PFSK-1 (cell line): ENCODE data around the gene CDKN3.

Experiments
- FOXP2 ChIP-seq: optimal IDR thresholded peaks from 2 replicates; pipeline ENCODE3; 2011; ENCODE audit warnings: borderline replicate concordance, control low read depth, inconsistent platforms; ENCODE audit not compliant: insufficient read depth; ENCODE audit errors: extremely low read length, extremely low read depth
- POLR2AphosphoS5 ChIP-seq: IDR thresholded peaks from 2 replicates; pipeline ENCODE4 v1.6.1; 2012; ENCODE audit warnings: low read depth, mild to moderate bottlenecking, control low read depth, low read length, moderate library complexity
- SIN3A ChIP-seq: IDR thresholded peaks from 2 replicates; pipeline ENCODE4 v1.6.1; 2012; ENCODE audit warnings: mild to moderate bottlenecking, low read length, moderate library complexity, borderline replicate concordance; ENCODE audit not compliant: insufficient read depth
- TAF1 ChIP-seq: IDR thresholded peaks from 2 replicates; pipeline ENCODE4 v1.6.1; 2012; ENCODE audit warnings: low read length, control low read depth, borderline replicate concordance; ENCODE audit not compliant: insufficient read depth
- TF ChIP-seq, protein P1 (sequence below), 2 experiments: IDR thresholded peaks; 2 replicates each; pipeline versions ENCODE4 v1.6.1 to v1.8.0; 2011 to 2012; ENCODE audit warnings: low read depth in 2 of 2, low read length in 2 of 2, control low read depth in 1 of 2, inconsistent platforms in 1 of 2, mild to moderate bottlenecking in 1 of 2, moderate library complexity in 1 of 2; ENCODE audit not compliant: insufficient read depth in 1 of 2

The CDKN3 gene

DNA sequence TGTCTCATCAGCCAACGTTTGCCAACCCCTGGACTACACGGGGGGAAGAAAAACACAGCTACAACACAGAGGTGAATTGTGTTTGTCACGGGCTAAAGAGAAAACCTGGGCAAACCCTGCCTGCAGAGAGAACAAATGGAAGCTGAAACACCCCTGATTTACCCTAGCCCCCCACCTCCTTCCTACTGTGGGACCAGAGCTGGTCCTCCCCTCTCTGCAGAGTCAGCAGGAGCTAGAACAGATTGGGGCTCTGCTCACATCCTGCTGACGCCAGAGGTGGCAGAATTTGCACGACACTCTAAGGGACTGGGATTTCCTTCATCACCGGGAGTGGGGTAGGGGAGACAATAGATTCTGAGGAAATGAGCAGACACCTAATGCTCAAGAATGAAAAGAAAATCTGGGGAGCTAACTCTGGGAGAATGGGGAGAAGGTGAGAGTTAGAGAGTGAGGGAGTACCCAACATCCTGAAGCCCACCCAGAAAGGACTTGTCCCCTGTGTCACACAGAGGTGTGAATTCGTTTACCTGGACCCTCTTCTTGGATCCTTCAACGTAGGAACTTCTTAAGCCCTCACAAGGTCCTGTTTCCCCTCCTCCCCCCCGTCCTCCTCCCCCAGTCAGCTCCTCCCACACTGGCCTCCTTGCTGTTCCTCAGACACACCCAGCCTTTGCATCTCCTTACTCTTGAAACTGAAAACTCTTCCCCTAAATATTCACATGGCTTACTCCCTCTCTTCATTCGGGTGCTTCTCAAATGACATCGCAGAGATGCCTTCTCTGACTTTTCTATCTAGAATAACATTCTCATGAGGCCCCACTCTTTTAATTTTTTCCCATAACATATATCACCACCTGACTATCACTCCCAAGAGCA lies 26.2 kb upstream of the CDKN3 start:
- TF ChIP-seq SIN3A (no peak), POLR2AphosphoS5 (no peak), FOXP2 (no peak), TAF1 (no peak)
- TF ChIP-seq, protein P1, sequence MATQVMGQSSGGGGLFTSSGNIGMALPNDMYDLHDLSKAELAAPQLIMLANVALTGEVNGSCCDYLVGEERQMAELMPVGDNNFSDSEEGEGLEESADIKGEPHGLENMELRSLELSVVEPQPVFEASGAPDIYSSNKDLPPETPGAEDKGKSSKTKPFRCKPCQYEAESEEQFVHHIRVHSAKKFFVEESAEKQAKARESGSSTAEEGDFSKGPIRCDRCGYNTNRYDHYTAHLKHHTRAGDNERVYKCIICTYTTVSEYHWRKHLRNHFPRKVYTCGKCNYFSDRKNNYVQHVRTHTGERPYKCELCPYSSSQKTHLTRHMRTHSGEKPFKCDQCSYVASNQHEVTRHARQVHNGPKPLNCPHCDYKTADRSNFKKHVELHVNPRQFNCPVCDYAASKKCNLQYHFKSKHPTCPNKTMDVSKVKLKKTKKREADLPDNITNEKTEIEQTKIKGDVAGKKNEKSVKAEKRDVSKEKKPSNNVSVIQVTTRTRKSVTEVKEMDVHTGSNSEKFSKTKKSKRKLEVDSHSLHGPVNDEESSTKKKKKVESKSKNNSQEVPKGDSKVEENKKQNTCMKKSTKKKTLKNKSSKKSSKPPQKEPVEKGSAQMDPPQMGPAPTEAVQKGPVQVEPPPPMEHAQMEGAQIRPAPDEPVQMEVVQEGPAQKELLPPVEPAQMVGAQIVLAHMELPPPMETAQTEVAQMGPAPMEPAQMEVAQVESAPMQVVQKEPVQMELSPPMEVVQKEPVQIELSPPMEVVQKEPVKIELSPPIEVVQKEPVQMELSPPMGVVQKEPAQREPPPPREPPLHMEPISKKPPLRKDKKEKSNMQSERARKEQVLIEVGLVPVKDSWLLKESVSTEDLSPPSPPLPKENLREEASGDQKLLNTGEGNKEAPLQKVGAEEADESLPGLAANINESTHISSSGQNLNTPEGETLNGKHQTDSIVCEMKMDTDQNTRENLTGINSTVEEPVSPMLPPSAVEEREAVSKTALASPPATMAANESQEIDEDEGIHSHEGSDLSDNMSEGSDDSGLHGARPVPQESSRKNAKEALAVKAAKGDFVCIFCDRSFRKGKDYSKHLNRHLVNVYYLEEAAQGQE (IDR thresholded peaks at IDR 0.05; ENCODE audit: insufficient read depth in 1 of 2, low read depth in 2 of 2, low read length in 2 of 2), result no peak

DNA sequence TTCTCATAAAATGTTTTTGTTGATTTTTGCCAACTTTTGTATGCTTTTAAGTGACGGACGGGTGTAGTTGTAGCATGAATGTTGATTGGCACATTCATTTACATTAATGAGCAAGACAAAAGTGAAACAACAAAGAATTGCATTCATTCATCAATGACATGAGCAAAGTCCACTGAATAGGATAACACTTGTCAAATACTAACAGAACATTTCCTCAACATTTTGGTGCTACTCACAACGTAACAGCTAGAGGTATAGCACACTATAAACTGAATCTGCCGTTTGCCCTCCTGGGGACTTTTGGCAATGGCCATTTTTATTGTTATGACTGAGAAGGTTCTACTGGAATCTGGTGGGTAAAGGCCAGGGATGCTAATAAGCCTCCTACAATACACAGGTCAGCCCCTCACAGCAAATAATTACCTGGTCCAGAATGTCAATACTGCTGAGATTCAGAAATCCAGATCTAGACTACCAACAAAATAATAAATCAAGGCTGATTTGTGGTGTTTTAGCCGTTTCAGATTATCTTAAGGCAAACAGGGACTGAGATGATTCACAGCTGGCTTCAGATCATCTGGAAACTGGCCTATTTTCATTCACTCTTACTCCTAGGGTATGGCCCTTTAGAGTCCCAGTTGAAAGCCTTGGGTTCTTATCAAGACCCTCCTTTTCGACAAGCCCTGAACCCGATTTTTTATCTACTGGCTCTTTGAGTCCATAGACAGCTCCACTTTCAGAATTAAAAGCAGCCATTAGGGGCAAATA lies 22.5 kb upstream of the CDKN3 start:
- TF ChIP-seq POLR2AphosphoS5 (no peak), TAF1 (no peak), SIN3A (no peak), FOXP2 (no peak)
- TF ChIP-seq, protein P1 (IDR thresholded peaks at IDR 0.05; ENCODE audit: insufficient read depth in 1 of 2, low read depth in 2 of 2, low read length in 2 of 2), result no peak

DNA sequence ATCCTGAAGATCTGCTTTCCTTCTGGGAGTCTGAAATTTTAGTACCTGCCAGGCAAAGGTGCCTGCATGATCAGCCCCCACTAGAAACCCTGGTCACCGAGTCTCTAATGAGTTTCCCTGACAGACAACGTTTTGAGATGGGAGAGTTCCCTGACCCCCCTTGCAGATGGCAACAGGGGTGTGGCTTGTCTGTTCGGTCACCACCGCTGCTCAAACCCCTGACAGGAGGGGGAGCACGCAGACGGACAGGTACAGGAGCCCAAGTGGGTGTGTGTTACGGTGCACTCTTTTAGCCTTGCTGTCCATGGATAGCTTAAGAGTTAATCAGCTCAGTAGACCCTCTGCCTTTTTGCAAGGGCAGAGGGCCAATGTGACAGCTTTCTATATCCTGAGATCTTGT lies 19.3 kb upstream of the CDKN3 start:
- TF ChIP-seq TAF1 (no peak), FOXP2 (no peak), POLR2AphosphoS5 (no peak), SIN3A (no peak)
- TF ChIP-seq, protein P1 (IDR thresholded peaks at IDR 0.05; ENCODE audit: insufficient read depth in 1 of 2, low read depth in 2 of 2, low read length in 2 of 2), result no peak

DNA sequence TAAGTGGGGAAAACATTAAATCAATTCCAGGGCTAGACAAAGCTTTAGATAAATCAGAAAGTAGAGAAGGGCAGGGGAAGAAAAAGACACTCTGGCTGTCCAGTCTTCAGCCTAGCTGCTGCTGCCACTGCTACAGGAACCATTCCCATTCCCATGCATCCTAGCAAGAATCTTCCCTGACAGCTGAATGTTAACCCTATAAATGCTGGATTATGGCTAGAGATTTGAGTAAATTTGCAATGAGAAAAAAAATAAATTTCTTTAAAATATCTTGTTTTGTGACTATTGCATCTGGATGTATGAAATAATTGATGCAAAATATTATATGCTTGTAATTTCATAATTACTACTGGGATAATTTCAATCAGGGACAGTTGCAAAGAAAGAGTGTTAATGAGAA lies 15.0 kb upstream of the CDKN3 start:
- no peak for TF ChIP-seq TAF1
- no peak for TF ChIP-seq SIN3A
- no peak for TF ChIP-seq POLR2AphosphoS5
- TF ChIP-seq FOXP2, result no peak
- TF ChIP-seq, protein P1 (IDR thresholded peaks at IDR 0.05; ENCODE audit: insufficient read depth in 1 of 2, low read depth in 2 of 2, low read length in 2 of 2), result no peak
